ENCODE results near the gene ZNF283.

DNA sequence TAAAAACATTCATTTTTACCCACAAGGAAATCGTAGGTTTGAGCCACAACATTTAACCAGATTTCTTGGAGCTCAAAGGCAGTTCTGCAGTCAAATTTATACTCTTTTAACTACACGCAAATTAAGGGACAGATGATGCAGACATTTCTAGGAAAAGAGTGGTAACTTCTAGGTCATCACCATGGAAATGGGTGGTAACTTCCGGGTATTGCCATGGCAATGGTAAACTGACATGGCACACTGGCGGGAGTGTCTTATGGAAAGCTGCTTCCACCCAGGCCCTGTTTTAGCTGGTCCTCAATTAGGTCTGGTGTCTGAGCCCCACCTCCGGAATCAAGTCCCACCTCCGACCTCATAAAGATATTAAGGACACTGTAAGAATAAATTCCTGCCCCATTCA lies 14.4 kb upstream of the ZNF283 start:
- TF ChIP-seq, protein P1, sequence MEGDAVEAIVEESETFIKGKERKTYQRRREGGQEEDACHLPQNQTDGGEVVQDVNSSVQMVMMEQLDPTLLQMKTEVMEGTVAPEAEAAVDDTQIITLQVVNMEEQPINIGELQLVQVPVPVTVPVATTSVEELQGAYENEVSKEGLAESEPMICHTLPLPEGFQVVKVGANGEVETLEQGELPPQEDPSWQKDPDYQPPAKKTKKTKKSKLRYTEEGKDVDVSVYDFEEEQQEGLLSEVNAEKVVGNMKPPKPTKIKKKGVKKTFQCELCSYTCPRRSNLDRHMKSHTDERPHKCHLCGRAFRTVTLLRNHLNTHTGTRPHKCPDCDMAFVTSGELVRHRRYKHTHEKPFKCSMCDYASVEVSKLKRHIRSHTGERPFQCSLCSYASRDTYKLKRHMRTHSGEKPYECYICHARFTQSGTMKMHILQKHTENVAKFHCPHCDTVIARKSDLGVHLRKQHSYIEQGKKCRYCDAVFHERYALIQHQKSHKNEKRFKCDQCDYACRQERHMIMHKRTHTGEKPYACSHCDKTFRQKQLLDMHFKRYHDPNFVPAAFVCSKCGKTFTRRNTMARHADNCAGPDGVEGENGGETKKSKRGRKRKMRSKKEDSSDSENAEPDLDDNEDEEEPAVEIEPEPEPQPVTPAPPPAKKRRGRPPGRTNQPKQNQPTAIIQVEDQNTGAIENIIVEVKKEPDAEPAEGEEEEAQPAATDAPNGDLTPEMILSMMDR (IDR thresholded peaks at IDR 0.05) = no peak
- no peak for TF ChIP-seq POLR2A (IDR thresholded peaks at IDR 0.05)
- no peak for TF ChIP-seq POLR2AphosphoS5 (IDR thresholded peaks at IDR 0.05)

All from prostate gland (tissue), 2 donors.